Spinal cord (tissue), 10 donors: ENCODE data around the gene ARL3. TPM values are rescaled to one million over a fixed set of nuclear protein-coding genes. Genes with fewer than 3 reads are reported as not detected.
A peak's percentile ranks its signal among the peaks of the same experiment; 100 is the strongest.

Experiments
- DNase-seq, 6 donors: peaks; one replicate each; pipeline versions ENCODE4 v3.0.0 to v3.0.0-alpha.2; 2013 to 2015; ENCODE audit warnings: low spot score in 6 of 6, low read depth in 4 of 6
- H3K27ac ChIP-seq: one replicate; pipeline ENCODE4 v1.5.1; 2013; ENCODE audit warnings: low read depth, low read length, control low read depth
- H3K27me3 ChIP-seq: one replicate; pipeline ENCODE4 v1.6.1; 2013; ENCODE audit warnings: low read length; ENCODE audit not compliant: control insufficient read depth, insufficient read depth
- H3K36me3 ChIP-seq: one replicate; pipeline ENCODE4 v1.6.1; 2013; ENCODE audit warnings: low read length; ENCODE audit not compliant: control insufficient read depth, insufficient read depth
- H3K4me1 ChIP-seq: one replicate; pipeline ENCODE4 v1.6.1; 2013; ENCODE audit warnings: low read length; ENCODE audit not compliant: control insufficient read depth, insufficient read depth
- H3K4me3 ChIP-seq: one replicate; pipeline ENCODE4 v1.5.1; 2013; ENCODE audit warnings: low read depth, low read length, control low read depth
- H3K9me3 ChIP-seq: one replicate; pipeline ENCODE4 v1.6.1; 2013; ENCODE audit warnings: low read length; ENCODE audit not compliant: control insufficient read depth, insufficient read depth
- WGBS: methylation state at CpG from one replicate; pipeline ENCODE4 v1.1.5; 2013; ENCODE audit warnings: missing lambda C conversion rate; ENCODE audit not compliant: insufficient coverage; 5-methylcytosine and 5-hydroxymethylcytosine counted together
- polyA plus RNA-seq, 2 donors: library from polyadenylated mRNA; unstranded; fragments of 120-200 nt; gene quantifications; one replicate each; pipeline ENCODE4 v1.2.1, GENCODE V29; 2013; ENCODE audit not compliant: insufficient read length in 2 of 2
- total RNA-seq, 2 donors: library from RNA; depleted of rRNA in 1 of 2; stranded (reverse); fragments of 120-200 nt in 1 of 2; fragments of >200 nt in 1 of 2; gene quantifications; one replicate each; pipeline versions ENCODE4 v1.2.3 to v1.2.4, GENCODE V29; 2013 to 2014
- donor health status: healthy.

The ARL3 gene
- total and polyA plus RNA-seq, 4 donors: 22.6 to 61.1 (median 40.6) TPM

GRCh38 chr10:102740229-102740628 is 26.0 kb upstream of the ARL3 start:
- no peaks in the 10 kb centered on the region for H3K27me3 ChIP-seq
- H3K27ac ChIP-seq: peak overlapping the region; percentile 6
- peaks cover 21% of the 10 kb centered on the region for H3K4me1 ChIP-seq
- no peak for DNase-seq
- H3K9me3 ChIP-seq: no peaks in the 10 kb centered on the region
- no peak overlapping the region for H3K4me3 ChIP-seq
- 89% methylated on average over 1 of the region's 2 CpGs for WGBS
- H3K36me3 ChIP-seq: peaks cover 22% of the 10 kb centered on the region

- Histone ChIP-seq H3K27me3 (no peaks in the 10 kb centered on the region), H3K9me3 (no peaks in the 10 kb centered on the region), H3K4me1 (peaks cover 12% of the 10 kb centered on the region), H3K36me3 (peaks cover 33% of the 10 kb centered on the region), H3K27ac (peak overlapping the region; percentile 10), H3K4me3 (no peak overlapping the region)
- no peak for DNase-seq
Observed at GRCh38 chr10:102738692-102739121, 24.5 kb upstream of the ARL3 start.

DNA sequence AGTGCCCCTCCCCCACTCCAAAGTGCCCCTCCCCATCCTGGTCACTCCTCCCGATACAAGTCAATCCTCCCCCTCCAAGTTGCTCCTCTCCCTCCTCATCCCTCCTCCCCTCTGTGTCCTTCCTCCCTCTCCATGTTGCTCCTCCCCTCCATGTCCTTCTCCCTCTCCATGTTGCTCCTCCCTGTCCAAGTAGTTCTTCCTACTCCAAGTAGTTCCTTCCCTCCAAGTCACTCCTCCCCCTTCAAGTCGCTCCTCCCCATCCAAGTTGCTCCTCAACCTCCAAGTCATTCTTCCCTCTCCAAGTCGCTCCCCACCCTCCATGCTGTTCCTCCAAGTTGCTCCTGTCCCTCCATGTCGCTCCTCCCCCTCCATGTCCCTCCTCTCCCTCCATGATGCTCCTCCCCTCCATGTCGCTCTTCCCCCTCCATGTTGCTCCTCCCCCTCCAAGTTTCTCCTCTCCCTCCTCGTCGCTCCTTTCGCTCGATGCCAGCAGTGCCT is 20.9 kb upstream of the ARL3 start:
- Histone ChIP-seq H3K36me3 (peaks cover 58% of the 10 kb centered on the region), H3K27ac (no peak overlapping the region)

DNA sequence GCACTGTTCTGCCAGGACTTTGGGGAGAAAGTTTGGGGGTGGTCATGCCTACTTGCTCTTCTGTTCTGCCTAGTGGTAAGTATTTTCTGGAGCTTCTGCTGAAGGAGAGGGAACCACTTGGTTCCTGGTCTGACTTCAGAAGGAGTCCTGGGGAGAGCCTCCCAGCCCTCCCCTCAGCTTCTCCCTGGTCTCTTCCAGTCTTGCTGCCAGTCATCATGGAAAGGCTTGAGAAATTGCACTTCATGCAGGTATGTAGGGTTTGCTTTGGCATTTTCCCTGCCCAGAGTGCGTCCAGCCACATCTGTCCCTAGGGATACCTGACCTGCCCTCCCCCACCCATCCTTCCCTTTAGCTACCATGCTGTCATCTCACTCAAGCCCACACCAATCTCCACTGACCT is 18.5 kb upstream of the ARL3 start:
- Histone ChIP-seq H3K27ac (no peak overlapping the region), H3K4me1 (peaks cover 22% of the 10 kb centered on the region), H3K27me3 (no peaks in the 10 kb centered on the region), H3K9me3 (no peaks in the 10 kb centered on the region), H3K4me3 (no peak overlapping the region), H3K36me3 (peaks cover 77% of the 10 kb centered on the region)
- no CpG with 5 or more reads among the region's 1 CpG for WGBS
- no peak for DNase-seq

More for the DNA sequence above, 20.9 kb upstream of the ARL3 start:
- no peaks in the 10 kb centered on the region for H3K9me3 ChIP-seq
- no peak overlapping the region for H3K4me3 ChIP-seq
- H3K27me3 ChIP-seq: no peaks in the 10 kb centered on the region
- DNase-seq: no peak
- 65% methylated on average over 5 of the region's 9 CpGs for WGBS
- peaks cover 17% of the 10 kb centered on the region for H3K4me1 ChIP-seq

DNA sequence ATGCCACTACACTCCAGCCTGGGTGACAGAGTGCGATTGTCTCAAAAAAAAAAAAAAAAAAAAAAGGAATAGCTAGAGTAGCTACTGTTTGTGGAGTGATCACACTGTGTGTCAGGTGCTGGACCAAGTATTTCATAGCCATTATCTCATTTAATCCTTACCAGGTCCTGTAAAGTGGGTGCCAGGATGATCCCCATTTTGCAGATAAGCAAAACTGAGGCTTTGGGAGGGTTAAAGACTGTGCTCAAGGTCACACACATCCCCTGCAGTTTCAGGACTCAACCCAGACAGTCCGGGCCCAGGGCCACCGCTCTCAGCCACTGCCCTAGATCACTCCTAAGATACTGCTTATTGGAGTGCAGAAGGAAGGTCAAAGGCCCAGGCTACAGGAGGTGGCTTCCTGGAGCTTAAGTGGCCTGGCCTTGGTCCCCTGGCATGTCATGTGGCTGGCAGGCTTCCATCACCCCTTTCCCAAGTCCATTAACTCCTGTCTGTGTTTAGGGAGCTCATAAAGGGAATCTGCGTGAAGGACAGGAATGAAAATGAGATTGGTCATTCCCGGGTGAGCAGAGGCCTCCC is 17.1 kb upstream of the ARL3 start:
- Histone ChIP-seq H3K36me3 (peaks cover 81% of the 10 kb centered on the region), H3K9me3 (no peaks in the 10 kb centered on the region), H3K27ac (no peak overlapping the region), H3K4me3 (no peak overlapping the region), H3K4me1 (peaks cover 22% of the 10 kb centered on the region), H3K27me3 (no peaks in the 10 kb centered on the region)
- no peak for DNase-seq
- WGBS: no CpG with 5 or more reads among the region's 5 CpGs

DNA sequence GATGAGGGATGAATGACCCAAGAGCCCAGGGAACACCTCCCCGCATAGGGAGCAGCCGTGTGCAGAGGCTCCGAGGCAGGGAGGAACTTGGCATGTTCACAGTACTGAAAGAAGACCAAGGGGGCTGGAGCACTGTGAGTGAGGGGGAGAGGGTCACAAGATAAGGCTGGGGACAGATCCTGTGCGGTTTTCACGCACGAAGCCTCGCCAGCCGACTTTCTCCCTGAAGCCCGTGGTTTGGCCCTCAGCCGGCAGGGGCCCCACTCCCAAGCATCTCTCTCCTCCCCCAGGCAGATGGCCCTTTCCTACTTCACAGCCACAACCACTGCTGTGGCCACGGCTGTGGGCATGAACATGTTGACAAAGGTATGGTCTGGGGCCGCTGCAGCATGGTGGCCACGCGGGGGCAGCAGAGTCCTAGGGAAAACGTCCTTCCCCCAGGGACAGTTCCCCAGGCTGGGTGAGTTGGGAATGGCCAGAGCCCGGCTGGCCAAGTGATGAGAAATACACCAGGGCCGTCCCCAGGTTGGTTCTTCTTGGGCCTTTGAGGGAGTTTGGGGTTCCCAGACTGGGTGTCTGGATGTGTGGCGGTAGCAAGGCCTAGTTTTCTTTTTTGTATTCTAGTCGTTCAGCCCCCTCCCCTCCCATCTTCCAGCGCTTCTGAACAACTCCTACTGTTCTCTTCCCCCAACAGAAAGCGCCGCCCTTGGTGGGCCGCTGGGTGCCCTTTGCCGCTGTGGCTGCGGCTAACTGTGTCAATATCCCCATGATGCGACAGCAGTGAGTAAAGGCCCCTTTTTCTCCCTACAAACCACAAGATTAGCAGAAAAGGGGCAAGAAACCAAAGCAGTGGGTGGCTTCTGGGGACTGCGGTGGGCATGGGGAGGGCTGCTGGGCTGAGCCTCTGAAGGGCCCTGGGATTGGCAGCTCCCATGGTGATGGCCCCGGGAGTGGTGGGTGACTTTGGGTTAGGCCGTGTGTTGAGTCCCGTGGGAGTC is 15.1 kb upstream of the ARL3 start:
- DNase-seq: peak in 4 of 6 donors; percentile 48 to 88 (median 78)
- Histone ChIP-seq H3K4me3 (no peak overlapping the region), H3K9me3 (no peaks in the 10 kb centered on the region), H3K4me1 (peaks cover 15% of the 10 kb centered on the region), H3K36me3 (peaks cover 68% of the 10 kb centered on the region), H3K27ac (peak overlapping the region; percentile 70), H3K27me3 (no peaks in the 10 kb centered on the region)
- WGBS: 36% methylated on average over 20 of the region's 30 CpGs

- H3K9me3 ChIP-seq: no peaks in the 10 kb centered on the region
- H3K36me3 ChIP-seq: peaks cover 54% of the 10 kb centered on the region
- no peak overlapping the region for H3K4me3 ChIP-seq
- WGBS: 96% methylated on average over 8 of the region's 13 CpGs
- DNase-seq: no peak
- H3K27ac ChIP-seq: no peak overlapping the region
- H3K4me1 ChIP-seq: peaks cover 15% of the 10 kb centered on the region
- no peaks in the 10 kb centered on the region for H3K27me3 ChIP-seq
Observed at GRCh38 chr10:102727037-102727818, 13.0 kb upstream of the ARL3 start.

GRCh38 chr10:102726274-102726673 is 12.1 kb upstream of the ARL3 start:
- no peak overlapping the region for H3K27ac ChIP-seq
- no peak for DNase-seq
- H3K9me3 ChIP-seq: no peaks in the 10 kb centered on the region
- WGBS: 58% methylated on average over 3 of the region's 3 CpGs
- peaks cover 12% of the 10 kb centered on the region for H3K4me1 ChIP-seq
- no peak overlapping the region for H3K4me3 ChIP-seq
- H3K36me3 ChIP-seq: peaks cover 45% of the 10 kb centered on the region
- H3K27me3 ChIP-seq: no peaks in the 10 kb centered on the region

- Histone ChIP-seq H3K27ac (no peak overlapping the region), H3K9me3 (no peaks in the 10 kb centered on the region), H3K27me3 (no peaks in the 10 kb centered on the region), H3K4me3 (no peak overlapping the region), H3K36me3 (peaks cover 32% of the 10 kb centered on the region), H3K4me1 (peaks cover 5% of the 10 kb centered on the region)
- no peak for DNase-seq
- 90% methylated on average over 1 of the region's 4 CpGs for WGBS
Observed at GRCh38 chr10:102723989-102724388, 9.8 kb upstream of the ARL3 start.
